Tibial nerve (tissue), 4 donors: ENCODE data around the gene LGI4. TPM values are rescaled to one million over a fixed set of nuclear protein-coding genes. Genes with fewer than 3 reads are reported as not detected.

Source experiments
- DNase-seq, 2 donors: peaks; one replicate each; pipeline ENCODE4 v3.0.0-alpha.2; 2019; ENCODE audit warnings: low spot score in 2 of 2
- H3K27ac ChIP-seq, 4 donors: fragments of 200-600 bp; sonication (generic) in 3 of 4; one replicate each; pipeline ENCODE4 v1.5.1; 2017 to 2019; ENCODE audit warnings: mild to moderate bottlenecking in 1 of 4
- H3K27me3 ChIP-seq, 2 donors: fragments of 200-600 bp; sonication (generic) in 1 of 2; one replicate each; pipeline versions ENCODE4 v1.5.1 to v1.6.0; 2017 to 2019
- H3K36me3 ChIP-seq, 3 donors: fragments of 200-600 bp; sonication (generic); one replicate each; pipeline ENCODE4 v1.5.1; 2018 to 2019
- H3K4me1 ChIP-seq, 4 donors: fragments of 200-600 bp; sonication (generic) in 3 of 4; one replicate each; pipeline ENCODE4 v1.5.1; 2017 to 2019
- H3K4me3 ChIP-seq, 4 donors: fragments of 200-600 bp; sonication (generic) in 3 of 4; one replicate each; pipeline ENCODE4 v1.5.1; 2017 to 2019; ENCODE audit warnings: mild to moderate bottlenecking in 1 of 4, moderate library complexity in 1 of 4
- H3K9me3 ChIP-seq, 4 donors: fragments of 200-600 bp; sonication (generic) in 3 of 4; one replicate each; pipeline ENCODE4 v1.5.1; 2017 to 2019
- EP300 ChIP-seq, 2 donors: sonication (generic); formaldehyde crosslinking; IDR thresholded peaks; one replicate each; pipeline ENCODE4 v1.6.1; 2017; ENCODE audit warnings: antibody characterized with exemption in 2 of 2, mild to moderate bottlenecking in 1 of 2
- POLR2A ChIP-seq, 2 donors: fragments of 450-650 bp; IDR thresholded peaks; one replicate each; pipeline ENCODE4 v1.6.1; 2017; ENCODE audit warnings: antibody characterized with exemption in 2 of 2, mild to moderate bottlenecking in 2 of 2, moderate library complexity in 2 of 2
- WGBS, 2 donors: methylation state at CpG; one replicate each; pipeline ENCODE4 v1.1.5; 2018; 5-methylcytosine and 5-hydroxymethylcytosine counted together
- total RNA-seq, 4 donors: library from RNA; depleted of rRNA; stranded (reverse); fragments of >200 nt; gene quantifications; one replicate each; pipeline ENCODE4 v1.1.0, GENCODE V29; 2016
- TF ChIP-seq, protein P1 (sequence below), 5 experiments: fragments of 200-600 bp in 3 of 5; fragments of 450-650 bp in 2 of 5; sonication (generic) in 3 of 5; IDR thresholded peaks; one replicate each; pipeline ENCODE4 v1.5.1; 2016 to 2019; ENCODE audit warnings: antibody characterized with exemption in 5 of 5, mild to moderate bottlenecking in 3 of 5, moderate library complexity in 2 of 5

The LGI4 gene
- total RNA-seq, 4 donors from 2014 or later: 207 to 323 (median 302) TPM

GRCh38 chr19:35144600-35145436, 10.0 kb upstream of the LGI4 start:
- WGBS, 2 donors: 31 to 39% methylated on average over 12 to 15 of the region's 15 CpGs
- peaks cover 0 to 47% (median 20%) of the 10 kb centered on the region in 4 donors for H3K4me1 ChIP-seq
- peak overlapping the region in 1 of 4 donors; percentile 78 for H3K27ac ChIP-seq
- H3K9me3 ChIP-seq: no peaks in the 10 kb centered on the region
- H3K27me3 ChIP-seq: no peaks in the 10 kb centered on the region
- no peaks in the 10 kb centered on the region for H3K36me3 ChIP-seq
- TF ChIP-seq POLR2A (IDR thresholded peaks at IDR 0.05): no peak
- no peak for DNase-seq
- H3K4me3 ChIP-seq: no peak overlapping the region

DNA sequence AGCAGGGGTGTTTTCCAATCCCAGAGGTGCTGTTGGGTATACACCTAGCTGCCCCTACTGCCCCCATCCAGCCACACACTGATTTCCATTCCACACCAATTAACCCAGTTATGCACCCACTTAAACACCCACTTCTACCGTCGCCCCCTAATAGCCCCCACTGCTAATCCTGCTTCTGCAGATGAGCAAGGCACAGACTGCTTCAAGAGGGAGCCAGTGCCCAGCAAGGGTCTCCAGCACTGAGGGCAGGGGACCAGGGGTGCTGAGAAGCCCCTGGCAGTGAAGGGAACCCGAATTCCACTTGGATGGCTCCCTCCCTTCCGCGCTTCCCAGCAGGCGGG, 9.4 kb upstream of the LGI4 start:
- Histone ChIP-seq H3K9me3 (no peaks in the 10 kb centered on the region), H3K4me3 (no peak overlapping the region), H3K36me3 (no peaks in the 10 kb centered on the region), H3K4me1 (peaks cover 0 to 47% (median 20%) of the 10 kb centered on the region in 4 donors), H3K27me3 (no peaks in the 10 kb centered on the region), H3K27ac (peak overlapping the region in 1 of 4 donors; percentile 78)
- DNase-seq: no peak
- TF ChIP-seq POLR2A (IDR thresholded peaks at IDR 0.05): no peak
- no peak for TF ChIP-seq EP300 (IDR thresholded peaks at IDR 0.05)
- TF ChIP-seq, protein P1, sequence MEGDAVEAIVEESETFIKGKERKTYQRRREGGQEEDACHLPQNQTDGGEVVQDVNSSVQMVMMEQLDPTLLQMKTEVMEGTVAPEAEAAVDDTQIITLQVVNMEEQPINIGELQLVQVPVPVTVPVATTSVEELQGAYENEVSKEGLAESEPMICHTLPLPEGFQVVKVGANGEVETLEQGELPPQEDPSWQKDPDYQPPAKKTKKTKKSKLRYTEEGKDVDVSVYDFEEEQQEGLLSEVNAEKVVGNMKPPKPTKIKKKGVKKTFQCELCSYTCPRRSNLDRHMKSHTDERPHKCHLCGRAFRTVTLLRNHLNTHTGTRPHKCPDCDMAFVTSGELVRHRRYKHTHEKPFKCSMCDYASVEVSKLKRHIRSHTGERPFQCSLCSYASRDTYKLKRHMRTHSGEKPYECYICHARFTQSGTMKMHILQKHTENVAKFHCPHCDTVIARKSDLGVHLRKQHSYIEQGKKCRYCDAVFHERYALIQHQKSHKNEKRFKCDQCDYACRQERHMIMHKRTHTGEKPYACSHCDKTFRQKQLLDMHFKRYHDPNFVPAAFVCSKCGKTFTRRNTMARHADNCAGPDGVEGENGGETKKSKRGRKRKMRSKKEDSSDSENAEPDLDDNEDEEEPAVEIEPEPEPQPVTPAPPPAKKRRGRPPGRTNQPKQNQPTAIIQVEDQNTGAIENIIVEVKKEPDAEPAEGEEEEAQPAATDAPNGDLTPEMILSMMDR (IDR thresholded peaks at IDR 0.05): no peak
- 49 to 51% methylated on average over 2 to 6 of the region's 6 CpGs for WGBS, 2 donors

DNA sequence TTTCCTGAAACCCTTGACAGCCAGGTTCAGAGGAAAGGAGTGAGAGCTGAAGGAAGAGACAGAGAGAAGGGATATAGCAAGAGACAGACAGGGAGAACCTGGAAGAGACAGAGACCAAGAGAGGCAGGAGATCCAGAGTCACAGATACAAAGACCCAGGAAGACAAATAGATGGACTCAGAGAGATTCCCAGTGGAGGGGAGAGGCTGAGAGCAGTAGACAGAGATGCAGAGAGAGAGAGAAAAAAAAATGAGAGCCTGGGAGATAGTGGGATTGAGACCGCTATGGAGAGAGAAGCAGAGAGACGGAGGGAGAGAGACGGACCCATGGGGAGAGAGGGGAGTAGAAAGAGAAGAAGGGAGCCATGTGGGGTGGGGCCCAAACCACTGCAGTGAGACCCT, 9.0 kb upstream of the LGI4 start:
- WGBS, 2 donors: 56 to 58% methylated on average over 3 of the region's 3 CpGs
- no peaks in the 10 kb centered on the region for H3K36me3 ChIP-seq
- no peak for DNase-seq
- TF ChIP-seq POLR2A (IDR thresholded peaks at IDR 0.05) (no peak), EP300 (IDR thresholded peaks at IDR 0.05) (no peak)
- TF ChIP-seq, protein P1 (IDR thresholded peaks at IDR 0.05): no peak
- H3K4me3 ChIP-seq: no peak overlapping the region
- no peaks in the 10 kb centered on the region for H3K27me3 ChIP-seq
- peaks cover 0 to 47% (median 20%) of the 10 kb centered on the region in 4 donors for H3K4me1 ChIP-seq
- H3K9me3 ChIP-seq: no peaks in the 10 kb centered on the region
- H3K27ac ChIP-seq: peak overlapping the region in 1 of 4 donors; percentile 78

- peak within 1 kb of the TSS in 3 of 4 donors; percentile 20 to 43 (median 31) for H3K4me3 ChIP-seq
- DNase-seq: no peak
- peaks cover 0 to 51% (median 23%) of the 10 kb centered on the region in 4 donors for H3K4me1 ChIP-seq
- no peak for TF ChIP-seq POLR2A (IDR thresholded peaks at IDR 0.05)
- TF ChIP-seq, protein P1 (IDR thresholded peaks at IDR 0.05): no peak
- TF ChIP-seq EP300 (IDR thresholded peaks at IDR 0.05): no peak
- H3K27me3 ChIP-seq: no peaks in the 10 kb centered on the region
- peak within 1 kb of the TSS; percentile 24 to 78 (median 56) for H3K27ac ChIP-seq
- WGBS, 2 donors: 25 to 28% methylated on average over 29 to 31 of the region's 31 CpGs
- no peaks in the 10 kb centered on the region for H3K9me3 ChIP-seq
- H3K36me3 ChIP-seq: no peaks in the 10 kb centered on the region
These were observed 8.4 kb upstream of the LGI4 start, which contains the start of gene FXYD7 for GRCh38 chr19:35143231-35143715. Gene FXYD7 (plus strand): TSS chr19:35143255. CDS start chr19:35143334, 79 bp downstream.

DNA sequence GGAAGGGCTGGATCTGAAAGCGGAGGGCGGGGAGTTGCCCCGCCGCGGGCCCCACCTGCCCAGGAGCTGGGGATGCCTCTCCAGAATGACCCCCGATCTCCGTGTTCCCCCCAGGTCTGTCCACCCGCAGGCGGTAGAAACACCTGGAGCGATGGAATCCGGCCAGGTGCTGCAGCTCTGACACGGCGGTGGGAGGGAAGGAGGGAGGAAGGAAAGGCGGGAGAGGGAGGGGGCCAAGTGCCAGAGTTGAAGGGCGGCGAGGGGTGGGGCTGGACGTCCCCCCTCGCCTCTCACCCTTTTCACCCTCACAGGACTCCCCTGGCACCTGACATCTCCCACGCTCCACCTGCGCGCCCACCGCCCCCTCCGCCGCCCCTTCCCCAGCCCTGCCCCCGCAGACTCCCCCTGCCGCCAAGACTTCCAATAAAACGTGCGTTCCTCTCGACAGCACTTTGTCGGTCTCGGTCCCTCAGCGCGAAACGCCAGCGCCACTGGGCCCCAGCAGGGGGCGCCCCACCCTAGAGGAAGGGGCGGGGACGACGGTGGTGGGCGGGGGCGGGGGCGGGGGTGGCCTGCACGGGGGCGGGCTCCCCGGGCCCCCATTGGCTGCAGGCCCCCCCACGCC, 7.9 kb upstream of the LGI4 start:
- DNase-seq: no peak
- Histone ChIP-seq H3K36me3 (no peaks in the 10 kb centered on the region), H3K4me3 (peak overlapping the region in 3 of 4 donors; percentile 20 to 43 (median 31)), H3K27ac (peak overlapping the region in 2 of 4 donors; percentile 74 to 78), H3K27me3 (no peaks in the 10 kb centered on the region), H3K9me3 (no peaks in the 10 kb centered on the region), H3K4me1 (peaks cover 0 to 57% (median 25%) of the 10 kb centered on the region in 4 donors)
- 21% methylated on average over 11 to 42 of the region's 46 CpGs for WGBS, 2 donors
- TF ChIP-seq, protein P1 (IDR thresholded peaks at IDR 0.05): peak in 3 of 5 experiments; percentile 74 to 87 (median 77)
- TF ChIP-seq EP300 (IDR thresholded peaks at IDR 0.05) (no peak), POLR2A (IDR thresholded peaks at IDR 0.05) (no peak)
